H9 (cell line): ENCODE data around the gene DEFB126. TPM values are rescaled to one million over a fixed set of nuclear protein-coding genes. Genes with fewer than 3 reads are reported as not detected.
"Not testable (repeated sequence)": the region's sequence is repeated elsewhere in the genome, so short reads cannot be mapped to it uniquely, and the experiment has no call there.

Source experiments
- DNase-seq: peaks from one replicate; pipeline ENCODE4 v3.0.0-alpha.2; 2017
- H2AFZ ChIP-seq: one replicate; pipeline ENCODE4 v1.6.1; 2013; ENCODE audit warnings: mild to moderate bottlenecking, low read length, control low read depth, moderate library complexity
- H2AK5ac ChIP-seq: 2 replicates; pipeline ENCODE4 v1.6.1; 2013; ENCODE audit warnings: low read length, control low read depth, mixed read lengths; ENCODE audit not compliant: insufficient read length
- H2BK120ac ChIP-seq: one replicate; pipeline ENCODE4 v1.6.1; 2013; ENCODE audit warnings: low read depth, mild to moderate bottlenecking, low read length, control low read depth, inconsistent platforms; ENCODE audit not compliant: poor library complexity, severe bottlenecking
- H2BK12ac ChIP-seq: 2 replicates; pipeline ENCODE4 v1.6.1; 2013; ENCODE audit warnings: low read length, control low read depth, mixed read lengths, low read depth; ENCODE audit not compliant: insufficient read length
- H2BK15ac ChIP-seq: 2 replicates; pipeline ENCODE4 v1.6.1; 2013; ENCODE audit warnings: low read depth, low read length, control low read depth
- H2BK20ac ChIP-seq: one replicate; pipeline ENCODE4 v1.6.1; 2013; ENCODE audit warnings: low read depth, mild to moderate bottlenecking, low read length, control low read depth, inconsistent platforms; ENCODE audit not compliant: poor library complexity, severe bottlenecking
- H2BK5ac ChIP-seq: 2 replicates; pipeline ENCODE4 v1.6.1; 2013; ENCODE audit warnings: low read length, control low read depth, mixed read lengths; ENCODE audit not compliant: insufficient read length
- H3K14ac ChIP-seq: 2 replicates; pipeline ENCODE4 v1.6.1; 2013; ENCODE audit warnings: low read length, control low read depth; ENCODE audit not compliant: insufficient read depth
- H3K18ac ChIP-seq: 2 replicates; pipeline ENCODE4 v1.6.1; 2013; ENCODE audit warnings: low read depth, mild to moderate bottlenecking, mixed read lengths, low read length, control low read depth; ENCODE audit not compliant: insufficient read length
- H3K23ac ChIP-seq: 2 replicates; pipeline ENCODE4 v1.6.1; 2013; ENCODE audit warnings: low read length, control low read depth, mixed read lengths, low read depth; ENCODE audit not compliant: insufficient read length
- H3K23me2 ChIP-seq: 2 replicates; pipeline ENCODE4 v1.6.1; 2013; ENCODE audit warnings: low read depth, mild to moderate bottlenecking, mixed read lengths, low read length, control low read depth; ENCODE audit not compliant: insufficient read length, poor library complexity, severe bottlenecking
- H3K27ac ChIP-seq: 2 replicates; pipeline ENCODE4 v1.5.1; 2013; ENCODE audit warnings: low read length, control low read depth, mixed read lengths, low read depth; ENCODE audit not compliant: insufficient read length
- H3K27me3 ChIP-seq: 2 replicates; pipeline ENCODE4 v1.6.1; 2013; ENCODE audit warnings: low read length, control low read depth, inconsistent platforms; ENCODE audit not compliant: insufficient read depth
- H3K4ac ChIP-seq: 2 replicates; pipeline ENCODE4 v1.6.1; 2013; ENCODE audit warnings: low read depth, mild to moderate bottlenecking, control low read depth, inconsistent platforms, low read length, moderate library complexity
- H3K4me1 ChIP-seq: 2 replicates; pipeline ENCODE4 v1.6.1; 2013; ENCODE audit warnings: low read length, control low read depth, inconsistent platforms; ENCODE audit not compliant: insufficient read depth
- H3K4me2 ChIP-seq: 2 replicates; pipeline ENCODE4 v1.6.1; 2013; ENCODE audit warnings: low read length, control low read depth, mixed read lengths; ENCODE audit not compliant: insufficient read length, insufficient read depth
- H3K56ac ChIP-seq: 2 replicates; pipeline ENCODE4 v1.6.1; 2013; ENCODE audit warnings: low read depth, mild to moderate bottlenecking, mixed read lengths, low read length, control low read depth; ENCODE audit not compliant: insufficient read length
- H3K79me1 ChIP-seq: 2 replicates; pipeline ENCODE4 v1.6.1; 2013; ENCODE audit warnings: low read depth, mild to moderate bottlenecking, moderate library complexity, low read length, control low read depth, inconsistent platforms; ENCODE audit not compliant: insufficient read depth, poor library complexity, severe bottlenecking
- H3K79me2 ChIP-seq: 2 replicates; pipeline ENCODE4 v1.6.1; 2013; ENCODE audit warnings: low read length, control low read depth, inconsistent platforms; ENCODE audit not compliant: insufficient read depth
- H3K9ac ChIP-seq: 2 replicates; pipeline ENCODE4 v1.6.1; 2013; ENCODE audit warnings: low read length, control low read depth, mixed read lengths; ENCODE audit not compliant: insufficient read length; ENCODE audit errors: extremely low read depth
- H3K9me3 ChIP-seq: one replicate; pipeline ENCODE4 v1.6.1; 2013; ENCODE audit warnings: low read depth, low read length, inconsistent platforms; ENCODE audit not compliant: control insufficient read depth
- H3T11ph ChIP-seq: one replicate; pipeline ENCODE4 v1.6.1; 2013; ENCODE audit warnings: mild to moderate bottlenecking, low read length, control low read depth, inconsistent platforms
- H4K20me1 ChIP-seq: one replicate; pipeline ENCODE4 v1.6.1; 2013; ENCODE audit not compliant: control insufficient read depth, insufficient read length, insufficient read depth
- H4K5ac ChIP-seq: 2 replicates; pipeline ENCODE4 v1.6.1; 2013; ENCODE audit warnings: low read depth, mild to moderate bottlenecking, mixed read lengths, low read length, control low read depth; ENCODE audit not compliant: insufficient read length
- H4K8ac ChIP-seq: replicated peaks from 2 replicates; pipeline ENCODE4 v1.6.1; 2013; ENCODE audit warnings: low read length, control low read depth, mixed read lengths, low read depth; ENCODE audit not compliant: insufficient read length
- H4K91ac ChIP-seq: 2 replicates; pipeline ENCODE4 v1.6.1; 2013; ENCODE audit warnings: low read depth, mild to moderate bottlenecking, moderate library complexity, mixed read lengths, low read length, control low read depth; ENCODE audit not compliant: insufficient read length
- H3K27ac Mint-ChIP-seq, 3 experiments: 2 replicates in 2 of 3; 3 replicates in 1 of 3; pipeline ENCODE4 v1.8.0; 2020 to 2021; ENCODE audit warnings: mixed read lengths in 3 of 3, mild to moderate bottlenecking in 1 of 3, moderate library complexity in 1 of 3
- H3K27me3 Mint-ChIP-seq: 2 replicates; pipeline ENCODE4 v1.8.0; 2021; ENCODE audit warnings: low read depth, mild to moderate bottlenecking, moderate library complexity, mixed read lengths
- H3K36me3 Mint-ChIP-seq, 3 experiments: 2 replicates in 2 of 3; 3 replicates in 1 of 3; pipeline ENCODE4 v1.8.0; 2020 to 2021; ENCODE audit warnings: low read depth in 3 of 3, mixed read lengths in 3 of 3; ENCODE audit not compliant: insufficient read depth in 1 of 3
- H3K4me1 Mint-ChIP-seq, 2 experiments: 2 replicates each; pipeline ENCODE4 v1.8.0; 2020; ENCODE audit warnings: mixed read lengths in 2 of 2
- H3K4me3 Mint-ChIP-seq, 2 experiments: 2 replicates in 1 of 2; 3 replicates in 1 of 2; pipeline ENCODE4 v1.8.0; 2020 to 2021; ENCODE audit warnings: mild to moderate bottlenecking in 2 of 2, mixed read lengths in 2 of 2, moderate library complexity in 1 of 2
- H3K9me3 Mint-ChIP-seq, 2 experiments: 2 replicates in 1 of 2; 3 replicates in 1 of 2; pipeline ENCODE4 v1.8.0; 2020; ENCODE audit warnings: mild to moderate bottlenecking in 2 of 2, mixed read lengths in 2 of 2, moderate library complexity in 1 of 2
- CTCF ChIP-seq: fragments of 200-600 bp; sonication (generic); conservative IDR thresholded peaks from 3 replicates; pipeline ENCODE4 v1.8.0; 2021; ENCODE audit warnings: antibody characterized with exemption, mild to moderate bottlenecking
- WGBS: extraction: QIAGEN DNeasy Blood & Tissue Kit; methylation state at CpG from one replicate; pipeline ENCODE4 v1.1.7; 2013; ENCODE audit warnings: missing lambda C conversion rate, low lambda C conversion rate, mixed read lengths; ENCODE audit not compliant: insufficient read length; ENCODE audit errors: extremely low coverage; 5-methylcytosine and 5-hydroxymethylcytosine counted together
- total RNA-seq: library from RNA; stranded (reverse); gene quantifications from 2 replicates; pipeline ENCODE4 v1.2.1, GENCODE V29; 2021

The DEFB126 gene
- total RNA-seq, 1 experiment from 2014 or later, result not detected

GRCh38 chr20:95215-95614 lies 47.2 kb upstream of the DEFB126 start:
- no peak overlapping the region for H3K4me2 ChIP-seq
- no peak overlapping the region for H3T11ph ChIP-seq
- WGBS, result no CpG with 5 or more reads among the region's 4 CpGs
- no peak overlapping the region for H2BK12ac ChIP-seq
- no peak for TF ChIP-seq CTCF
- no peak overlapping the region for H2BK120ac ChIP-seq
- H3K56ac ChIP-seq, result no peak overlapping the region
- H3K27ac ChIP-seq, result no peak overlapping the region
- no peak overlapping the region for H4K91ac ChIP-seq
- Mint-ChIP-seq H3K36me3 (no peaks in the 10 kb centered on the region; a peak in 1 of 7 replicates), H3K9me3 (peaks cover 27 to 95% of the 10 kb centered on the region in 2 experiments), H3K4me3 (no peak overlapping the region), H3K27me3 (peaks cover 32% of the 10 kb centered on the region), H3K27ac (no peak overlapping the region), H3K4me1 (no peaks in the 10 kb centered on the region)
- no peak overlapping the region for H2BK15ac ChIP-seq
- H3K23ac ChIP-seq, result no peak overlapping the region
- H2BK5ac ChIP-seq, result no peak overlapping the region
- no peak overlapping the region for H3K9ac ChIP-seq
- H4K20me1 ChIP-seq, result no peaks in the 10 kb centered on the region
- H3K23me2 ChIP-seq, result no peaks in the 10 kb centered on the region
- no peak overlapping the region for H3K14ac ChIP-seq
- no peak overlapping the region for H4K5ac ChIP-seq
- H3K4ac ChIP-seq, result no peak overlapping the region
- no peaks in the 10 kb centered on the region for H3K79me1 ChIP-seq
- no peak overlapping the region for H2BK20ac ChIP-seq
- H3K4me1 ChIP-seq, result no peaks in the 10 kb centered on the region
- no peaks in the 10 kb centered on the region for H3K79me2 ChIP-seq
- peaks cover 55% of the 10 kb centered on the region for H3K9me3 ChIP-seq
- H3K27me3 ChIP-seq, result no peaks in the 10 kb centered on the region
- no peak overlapping the region for H2AK5ac ChIP-seq
- DNase-seq, result no peak
- no peak overlapping the region for H4K8ac ChIP-seq
- H2AFZ ChIP-seq, result no peak overlapping the region
- no peak overlapping the region for H3K18ac ChIP-seq

GRCh38 chr20:97691-98090 lies 44.7 kb upstream of the DEFB126 start:
- not testable (repeated sequence) for H4K20me1 ChIP-seq, H2BK12ac ChIP-seq, H3K4me1 Mint-ChIP-seq, H4K5ac ChIP-seq, H3K4me2 ChIP-seq, H2AK5ac ChIP-seq, H3K14ac ChIP-seq, H2BK15ac ChIP-seq, H4K91ac ChIP-seq, H3K4ac ChIP-seq, H3K27ac Mint-ChIP-seq, DNase-seq, H2AFZ ChIP-seq, H3K27ac ChIP-seq, H3K79me1 ChIP-seq, H3T11ph ChIP-seq, H3K36me3 Mint-ChIP-seq, H3K79me2 ChIP-seq, H3K27me3 ChIP-seq, H4K8ac ChIP-seq, H3K9ac ChIP-seq, H3K4me1 ChIP-seq, H2BK5ac ChIP-seq, H2BK120ac ChIP-seq, H2BK20ac ChIP-seq, H3K4me3 Mint-ChIP-seq, H3K23me2 ChIP-seq, H3K56ac ChIP-seq, H3K23ac ChIP-seq, H3K18ac ChIP-seq
- H3K9me3 Mint-ChIP-seq, result peaks cover 27 to 86% of the 10 kb centered on the region in 2 experiments
- H3K27me3 Mint-ChIP-seq, result peaks cover 23% of the 10 kb centered on the region
- no CpG with 5 or more reads among the region's 5 CpGs for WGBS
- H3K9me3 ChIP-seq, result peaks cover 43% of the 10 kb centered on the region
